ENCODE data around the gene LRP1B. TPM values are rescaled to one million over a fixed set of nuclear protein-coding genes. Genes with fewer than 3 reads are reported as not detected.

The LRP1B gene
- total and polyA plus RNA-seq, 4 donors, result 0.01 to 0.84 (median 0.17) TPM

GRCh38 chr2:140246957-140247356 is 1883.9 kb downstream of the LRP1B start:
- no peaks in the 10 kb centered on the region for H3K27me3 ChIP-seq (ENCODE audit: control insufficient read depth in 4 of 4, insufficient read depth in 4 of 4, low read length in 3 of 4)
- H3K36me3 ChIP-seq (ENCODE audit: control insufficient read depth in 4 of 4, insufficient read depth in 3 of 4, low read depth in 1 of 4, low read length in 3 of 4), result no peaks in the 10 kb centered on the region
- H3K4me3 ChIP-seq (ENCODE audit: low read depth in 1 of 3, low read length in 3 of 3), result no peak overlapping the region
- no peak for TF ChIP-seq FOXA2 (IDR thresholded peaks at IDR 0.05)
- no peak for TF ChIP-seq YY1 (IDR thresholded peaks at IDR 0.05)
- no peak for TF ChIP-seq SP1 (IDR thresholded peaks at IDR 0.05)
- no peak for TF ChIP-seq NR2F2 (IDR thresholded peaks at IDR 0.05)
- no peak for TF ChIP-seq TAF1 (conservative IDR thresholded peaks at IDR 0.05)
- TF ChIP-seq HNF4G (IDR thresholded peaks at IDR 0.05), result no peak
- TF ChIP-seq RAD21 (IDR thresholded peaks at IDR 0.05), result no peak
- TF ChIP-seq CTCF (IDR thresholded peaks at IDR 0.05; ENCODE audit: low read depth, low read length, missing input control), result no peak
- no peak overlapping the region for H3K9ac ChIP-seq (ENCODE audit: low read depth in 1 of 2, low read length in 2 of 2)
- no peaks in the 10 kb centered on the region for H3K4me1 ChIP-seq (ENCODE audit: control insufficient read depth in 4 of 4, insufficient read depth in 4 of 4, low read length in 3 of 4)
- H3K9me3 ChIP-seq (ENCODE audit: control insufficient read depth in 4 of 4, low read length in 3 of 4), result no peaks in the 10 kb centered on the region
- no peak overlapping the region for H3K27ac ChIP-seq (ENCODE audit: low read depth in 1 of 2, low read length in 2 of 2)
- DNase-seq (ENCODE audit: low spot score), result no peak
- WGBS, result 57% methylated on average over 1 of the region's 1 CpG

DNA sequence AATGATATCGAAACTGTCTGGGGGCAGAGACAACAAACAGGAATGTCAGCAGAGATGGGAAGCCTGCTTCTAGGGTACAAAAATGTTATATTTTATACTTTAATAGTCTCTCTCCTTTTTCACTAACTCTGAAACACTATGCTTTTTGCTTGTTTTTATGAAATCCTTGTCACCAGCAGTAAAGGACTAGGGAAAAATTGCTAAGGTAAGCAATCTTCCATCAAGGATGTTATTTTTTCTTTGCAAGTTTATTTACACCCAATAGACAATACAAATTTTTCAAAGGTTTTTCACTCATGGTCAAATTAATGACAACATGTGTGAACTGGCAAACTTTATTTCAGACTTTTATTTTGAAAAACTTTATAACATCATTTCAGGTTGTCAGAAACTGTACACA is 1884.8 kb downstream of the LRP1B start:
- H3K9me3 ChIP-seq (ENCODE audit: control insufficient read depth in 4 of 4, low read length in 3 of 4), result no peaks in the 10 kb centered on the region
- TF ChIP-seq MAX (IDR thresholded peaks at IDR 0.05), result no peak
- no peak for TF ChIP-seq HNF4A (conservative IDR thresholded peaks at IDR 0.05)
- TF ChIP-seq, protein P1, sequence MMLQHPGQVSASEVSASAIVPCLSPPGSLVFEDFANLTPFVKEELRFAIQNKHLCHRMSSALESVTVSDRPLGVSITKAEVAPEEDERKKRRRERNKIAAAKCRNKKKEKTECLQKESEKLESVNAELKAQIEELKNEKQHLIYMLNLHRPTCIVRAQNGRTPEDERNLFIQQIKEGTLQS (IDR thresholded peaks at IDR 0.05), result no peak
- TF ChIP-seq REST (IDR thresholded peaks at IDR 0.05), result no peak
- TF ChIP-seq HNF4G (IDR thresholded peaks at IDR 0.05), result no peak
- no peak for TF ChIP-seq EGR1 (IDR thresholded peaks at IDR 0.05; ENCODE audit: low read depth in 2 of 2)
- TF ChIP-seq FOXA1 (IDR thresholded peaks at IDR 0.05), result no peak
- no peak for TF ChIP-seq JUND (IDR thresholded peaks at IDR 0.05)
- TF ChIP-seq RAD21 (IDR thresholded peaks at IDR 0.05), result no peak
- TF ChIP-seq, protein P2, sequence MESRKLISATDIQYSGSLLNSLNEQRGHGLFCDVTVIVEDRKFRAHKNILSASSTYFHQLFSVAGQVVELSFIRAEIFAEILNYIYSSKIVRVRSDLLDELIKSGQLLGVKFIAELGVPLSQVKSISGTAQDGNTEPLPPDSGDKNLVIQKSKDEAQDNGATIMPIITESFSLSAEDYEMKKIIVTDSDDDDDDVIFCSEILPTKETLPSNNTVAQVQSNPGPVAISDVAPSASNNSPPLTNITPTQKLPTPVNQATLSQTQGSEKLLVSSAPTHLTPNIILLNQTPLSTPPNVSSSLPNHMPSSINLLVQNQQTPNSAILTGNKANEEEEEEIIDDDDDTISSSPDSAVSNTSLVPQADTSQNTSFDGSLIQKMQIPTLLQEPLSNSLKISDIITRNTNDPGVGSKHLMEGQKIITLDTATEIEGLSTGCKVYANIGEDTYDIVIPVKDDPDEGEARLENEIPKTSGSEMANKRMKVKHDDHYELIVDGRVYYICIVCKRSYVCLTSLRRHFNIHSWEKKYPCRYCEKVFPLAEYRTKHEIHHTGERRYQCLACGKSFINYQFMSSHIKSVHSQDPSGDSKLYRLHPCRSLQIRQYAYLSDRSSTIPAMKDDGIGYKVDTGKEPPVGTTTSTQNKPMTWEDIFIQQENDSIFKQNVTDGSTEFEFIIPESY (IDR thresholded peaks at IDR 0.05), result no peak
- no peak for TF ChIP-seq FOXA2 (IDR thresholded peaks at IDR 0.05)
- TF ChIP-seq SP1 (IDR thresholded peaks at IDR 0.05), result no peak
- TF ChIP-seq TAF1 (conservative IDR thresholded peaks at IDR 0.05), result no peak
- TF ChIP-seq YY1 (IDR thresholded peaks at IDR 0.05), result no peak
- TF ChIP-seq CTCF (IDR thresholded peaks at IDR 0.05; ENCODE audit: low read depth, low read length, missing input control), result no peak
- no peak for TF ChIP-seq RXRA (IDR thresholded peaks at IDR 0.05)
- no peak for TF ChIP-seq GABPA (IDR thresholded peaks at IDR 0.05 in 1 of 2, conservative IDR thresholded peaks at IDR 0.05 in 1 of 2)
- TF ChIP-seq NR2F2 (IDR thresholded peaks at IDR 0.05), result no peak
- no peaks in the 10 kb centered on the region for H3K4me1 ChIP-seq (ENCODE audit: control insufficient read depth in 4 of 4, insufficient read depth in 4 of 4, low read length in 3 of 4)
- no peak overlapping the region for H3K4me3 ChIP-seq (ENCODE audit: low read depth in 1 of 3, low read length in 3 of 3)
- H3K27ac ChIP-seq (ENCODE audit: low read depth in 1 of 2, low read length in 2 of 2), result no peak overlapping the region
- H3K36me3 ChIP-seq (ENCODE audit: control insufficient read depth in 4 of 4, insufficient read depth in 3 of 4, low read depth in 1 of 4, low read length in 3 of 4), result no peaks in the 10 kb centered on the region
- no peak overlapping the region for H3K9ac ChIP-seq (ENCODE audit: low read depth in 1 of 2, low read length in 2 of 2)
- DNase-seq (ENCODE audit: low spot score), result no peak
- WGBS, result 67% methylated on average over 1 of the region's 1 CpG
- no peaks in the 10 kb centered on the region for H3K27me3 ChIP-seq (ENCODE audit: control insufficient read depth in 4 of 4, insufficient read depth in 4 of 4, low read length in 3 of 4)
